HepG2 (cell line): ENCODE results near the gene ANO3. TPM values are rescaled to one million over a fixed set of nuclear protein-coding genes. Genes with fewer than 3 reads are reported as not detected.

ENCODE experiments used
- ATAC-seq: fragments of 200-7000 bp; cut with Tn5 transposase; 3 replicates; pipeline ENCODE4 v1.9.1; 2020; ENCODE audit warnings: mild to moderate bottlenecking, moderate library complexity
- BruUV-seq: library from RNA; stranded (reverse); fragments of 400-500 nt; replicated peaks from 2 replicates; lab custom pipeline; 2021; lab: Mats Ljungman, UMichigan
- CTCF ChIA-PET: fragments of 300-600 bp; formaldehyde crosslinking; extraction: SDS; loops from one replicate; lab custom pipeline; 2021; ENCODE audit warnings: low total read pairs, inconsistent platforms, low intra/inter-chr PET ratio; lab: Yijun Ruan, JAX
- POLR2A ChIA-PET: fragments of 350-600 bp; sonication (Branson Sonifier 250); formaldehyde crosslinking; loops from one replicate; lab custom pipeline; 2020; ENCODE audit warnings: antibody characterized with exemption, inconsistent platforms; lab: Yijun Ruan, JAX
- DNase-seq: peaks from one replicate; pipeline ENCODE4 v3.0.0-alpha.2; 2015; ENCODE audit warnings: low spot score
- FAIRE-seq: peaks from 3 replicates; lab custom pipeline; 2011; peaks lifted over from hg19 to GRCh38; lab: Jason Lieb, UNC
- H2AFZ ChIP-seq: one replicate; pipeline ENCODE4 v1.6.1; 2011; ENCODE audit warnings: low read length, inconsistent platforms
- H3K27ac ChIP-seq: fragments of 300-600 bp; 3 replicates; pipeline ENCODE4 v1.8.0; 2011; ENCODE audit warnings: mixed run types, mild to moderate bottlenecking, mixed read lengths, low read length, inconsistent platforms; ENCODE audit not compliant: insufficient read depth; ENCODE audit errors: extremely low read length
- H3K27me3 ChIP-seq, 2 experiments: fragments of 200-600 bp in 1 of 2; 2 replicates in 1 of 2; 3 replicates in 1 of 2; pipeline versions ENCODE4 v1.6.0 to v1.8.0; 2011; ENCODE audit warnings: low read length in 2 of 2, mild to moderate bottlenecking in 2 of 2, moderate library complexity in 2 of 2, inconsistent platforms in 1 of 2; ENCODE audit not compliant: insufficient read depth in 2 of 2, control insufficient read depth in 1 of 2
- H3K36me3 ChIP-seq, 2 experiments: fragments of 200-600 bp in 1 of 2; replicated peaks in 1 of 2; 2 replicates in 1 of 2; 3 replicates in 1 of 2; pipeline versions ENCODE4 v1.5.1 to v1.8.0; 2011; ENCODE audit warnings: low read length in 2 of 2, inconsistent platforms in 1 of 2; ENCODE audit not compliant: insufficient read depth in 2 of 2, control insufficient read depth in 1 of 2
- H3K4me1 ChIP-seq: 2 replicates; pipeline ENCODE4 v1.5.1; 2012; ENCODE audit warnings: low read length, inconsistent platforms; ENCODE audit not compliant: insufficient read depth
- H3K4me2 ChIP-seq: 2 replicates; pipeline ENCODE4 v1.6.0; 2011; ENCODE audit warnings: low read depth, low read length, inconsistent platforms
- H3K4me3 ChIP-seq, 3 experiments: fragments of 200-600 bp in 1 of 3; sonication (generic), shearing (Covaris generic) in 1 of 3; replicated peaks in 1 of 3; 2 replicates each; pipeline ENCODE4 v1.5.1; 2011 to 2016; ENCODE audit warnings: low read length in 3 of 3, inconsistent platforms in 2 of 3, low read depth in 2 of 3, mild to moderate bottlenecking in 2 of 3, control low read depth in 1 of 3, mixed read lengths in 1 of 3; ENCODE audit not compliant: insufficient read depth in 1 of 3
- H3K79me2 ChIP-seq: one replicate; pipeline ENCODE4 v1.6.1; 2011; ENCODE audit warnings: low read length, inconsistent platforms; ENCODE audit not compliant: insufficient read depth
- H3K9ac ChIP-seq: 2 replicates; pipeline ENCODE4 v1.6.0; 2011; ENCODE audit warnings: mild to moderate bottlenecking, low read depth, low read length, inconsistent platforms; ENCODE audit not compliant: insufficient read depth
- H3K9me3 ChIP-seq: 2 replicates; pipeline ENCODE4 v1.5.1; 2012; ENCODE audit warnings: mild to moderate bottlenecking, low read length
- H4K20me1 ChIP-seq: 2 replicates; pipeline ENCODE4 v1.6.0; 2011; ENCODE audit warnings: inconsistent platforms, mild to moderate bottlenecking, low read length, moderate library complexity; ENCODE audit not compliant: insufficient read depth
- GABPA ChIP-seq, 2 experiments: IDR thresholded peaks; 2 replicates each; pipeline ENCODE4 v1.6.1; 2011 to 2016; ENCODE audit warnings: low read depth in 2 of 2, low read length in 1 of 2, missing biosample characterization in 1 of 2, missing genetic modification characterization in 1 of 2
- HNRNPH1 ChIP-seq: fragments of 200-400 bp; formaldehyde crosslinking; optimal IDR thresholded peaks from 2 replicates; pipeline ENCODE3; 2017; ENCODE audit warnings: mild to moderate bottlenecking, low read depth, low read length
- IRX3 ChIP-seq: sonication (generic); formaldehyde crosslinking; IDR thresholded peaks from 2 replicates; pipeline ENCODE4 v1.8.1; 2023; ENCODE audit warnings: mild to moderate bottlenecking, low read depth, missing genetic modification reagents, borderline replicate concordance
- MED1 ChIP-seq: sonication (generic); formaldehyde crosslinking; IDR thresholded peaks from 2 replicates; pipeline ENCODE4 v1.4.0; 2020; ENCODE audit warnings: missing genetic modification reagents
- PRDM15 ChIP-seq: sonication (generic); formaldehyde crosslinking; IDR thresholded peaks from 2 replicates; pipeline ENCODE4 v1.4.0; 2020; ENCODE audit warnings: missing genetic modification reagents
- SOX5 ChIP-seq: IDR thresholded peaks from 2 replicates; pipeline ENCODE4 v1.6.1; 2016; ENCODE audit warnings: borderline replicate concordance
- ZBTB8A ChIP-seq: sonication (generic); formaldehyde crosslinking; IDR thresholded peaks from 2 replicates; pipeline ENCODE4 v1.4.0; 2020; ENCODE audit warnings: mild to moderate bottlenecking, low read depth, missing genetic modification reagents, borderline replicate concordance
- ZFP82 ChIP-seq: sonication (generic); formaldehyde crosslinking; IDR thresholded peaks from 2 replicates; pipeline ENCODE4 v1.5.1; 2020; ENCODE audit warnings: mild to moderate bottlenecking, missing genetic modification reagents, borderline replicate concordance
- ZNF124 ChIP-seq: sonication (generic); formaldehyde crosslinking; IDR thresholded peaks from 2 replicates; pipeline ENCODE4 v1.4.0; 2020; ENCODE audit warnings: missing genetic modification reagents
- ZNF331 ChIP-seq: sonication (generic); formaldehyde crosslinking; IDR thresholded peaks from 2 replicates; pipeline ENCODE4 v1.4.0; 2020; ENCODE audit warnings: missing genetic modification reagents
- ZNF496 ChIP-seq: sonication (generic); formaldehyde crosslinking; IDR thresholded peaks from 2 replicates; pipeline ENCODE4 v1.8.1; 2023; ENCODE audit warnings: mild to moderate bottlenecking, moderate library complexity, missing genetic modification reagents; ENCODE audit not compliant: insufficient replicate concordance
- ZNF563 ChIP-seq: sonication (generic); formaldehyde crosslinking; IDR thresholded peaks from 2 replicates; pipeline ENCODE4 v1.8.0; 2022; ENCODE audit warnings: mild to moderate bottlenecking, moderate library complexity, missing genetic modification reagents
- ZNF883 ChIP-seq: sonication (generic); formaldehyde crosslinking; IDR thresholded peaks from 2 replicates; pipeline ENCODE4 v1.5.1; 2020; ENCODE audit warnings: mild to moderate bottlenecking, missing genetic modification reagents; ENCODE audit errors: not compliant biosample characterization
- ZNF891 ChIP-seq: sonication (generic); formaldehyde crosslinking; IDR thresholded peaks from 2 replicates; pipeline ENCODE4 v1.5.0; 2020; ENCODE audit warnings: mild to moderate bottlenecking, missing genetic modification reagents
- WGBS: methylation state at CpG from one replicate; pipeline ENCODE4 v1.1.6; 2017; ENCODE audit warnings: low lambda C conversion rate; 5-methylcytosine and 5-hydroxymethylcytosine counted together
- in situ Hi-C: cut with HindIII; loops from 2 replicates; pipeline ENCODE4 v1.10.0; 2017; ENCODE audit warnings: low pct_unique_long_range_greater_than_20kb; ENCODE audit not compliant: extremely low pct_ligation_motif_present
- intact Hi-C: fragments of 100-400 bp; cut with micrococcal nuclease; formaldehyde crosslinking; loops from one replicate; pipeline ENCODE4 v1.10.0; 2022; ENCODE audit not compliant: unreplicated experiment
- polyA plus RNA-seq, 8 experiments: library from polyadenylated mRNA; depleted of rRNA in 3 of 8; stranded (reverse) in 7 of 8; unstranded in 1 of 8; fragments of >200 nt; fragmentation: Illumina TruSeq in 4 of 8; extraction: Trizol in 4 of 8; gene quantifications; 2 replicates each; pipeline versions ENCODE4 v1.2.1 to v1.2.3, GENCODE V29; 2011 to 2016; ENCODE audit warnings: low read depth in 4 of 8, missing spikeins in 1 of 8, mixed read lengths in 1 of 8; ENCODE audit not compliant: insufficient read depth in 1 of 8
- total RNA-seq, 5 experiments: library from RNA; depleted of rRNA; stranded (reverse); fragments of >200 nt; fragmentation: Illumina TruSeq; extraction: Trizol; gene quantifications; 2 replicates each; pipeline ENCODE4 v1.2.3, GENCODE V29; 2016; ENCODE audit warnings: low read depth in 1 of 5
- TF ChIP-seq, protein P1 (sequence below): sonication (generic); formaldehyde crosslinking; IDR thresholded peaks from 2 replicates; pipeline ENCODE4 v1.5.1; 2020; ENCODE audit warnings: mild to moderate bottlenecking, missing genetic modification reagents
- TF ChIP-seq, protein P2 (sequence below): sonication (generic); formaldehyde crosslinking; IDR thresholded peaks from 2 replicates; pipeline ENCODE4 v1.8.0; 2022; ENCODE audit warnings: missing genetic modification reagents, mild to moderate bottlenecking, borderline replicate concordance

ANO3 gene
- total and polyA plus RNA-seq, 2 of the 13 experiments (the other 11 are each of a cell fraction or from before 2014, with no cell fraction given): 0.17 to 0.44 TPM

GRCh38 chr11:26420331-26420730 is 88.4 kb downstream of the ANO3 start (continued):
- no peak for TF ChIP-seq ZNF124 (CRISPR knock-in tag)
- TF ChIP-seq, protein P1, sequence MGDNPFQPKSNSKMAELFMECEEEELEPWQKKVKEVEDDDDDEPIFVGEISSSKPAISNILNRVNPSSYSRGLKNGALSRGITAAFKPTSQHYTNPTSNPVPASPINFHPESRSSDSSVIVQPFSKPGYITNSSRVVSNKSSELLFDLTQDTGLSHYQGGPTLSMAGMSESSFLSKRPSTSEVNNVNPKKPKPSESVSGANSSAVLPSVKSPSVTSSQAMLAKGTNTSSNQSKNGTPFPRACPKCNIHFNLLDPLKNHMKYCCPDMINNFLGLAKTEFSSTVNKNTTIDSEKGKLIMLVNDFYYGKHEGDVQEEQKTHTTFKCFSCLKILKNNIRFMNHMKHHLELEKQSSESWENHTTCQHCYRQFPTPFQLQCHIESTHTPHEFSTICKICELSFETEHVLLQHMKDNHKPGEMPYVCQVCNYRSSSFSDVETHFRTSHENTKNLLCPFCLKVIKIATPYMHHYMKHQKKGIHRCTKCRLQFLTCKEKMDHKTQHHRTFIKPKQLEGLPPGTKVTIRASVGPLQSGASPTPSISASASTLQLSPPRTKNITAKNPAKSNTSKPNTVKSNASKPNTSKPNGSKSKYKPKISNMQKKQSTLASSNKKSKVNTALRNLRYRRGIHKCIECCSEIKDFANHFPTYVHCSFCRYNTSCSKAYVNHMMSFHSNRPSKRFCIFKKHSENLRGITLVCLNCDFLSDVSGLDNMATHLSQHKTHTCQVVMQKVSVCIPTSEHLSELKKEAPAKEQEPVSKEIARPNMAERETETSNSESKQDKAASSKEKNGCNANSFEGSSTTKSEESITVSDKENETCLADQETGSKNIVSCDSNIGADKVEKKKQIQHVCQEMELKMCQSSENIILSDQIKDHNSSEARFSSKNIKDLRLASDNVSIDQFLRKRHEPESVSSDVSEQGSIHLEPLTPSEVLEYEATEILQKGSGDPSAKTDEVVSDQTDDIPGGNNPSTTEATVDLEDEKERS (CRISPR knock-in tag): no peak
- no peak for TF ChIP-seq ZNF331 (CRISPR knock-in tag)
- TF ChIP-seq, all 625 proteins: peak for 0

- no peak overlapping the region for H3K9ac ChIP-seq
- TF ChIP-seq HNRNPH1 (no peak), IRX3 (CRISPR knock-in tag) (no peak), ZNF563 (no peak), ZNF891 (CRISPR knock-in tag) (no peak), PRDM15 (CRISPR knock-in tag) (no peak), MED1 (CRISPR knock-in tag) (no peak), ZNF883 (CRISPR knock-in tag) (no peak), SOX5 (CRISPR knock-in tag) (no peak), ZNF496 (CRISPR knock-in tag) (no peak), ZBTB8A (no peak), GABPA (IDR thresholded peaks at IDR 0.05; ENCODE audit: low read depth, low read length) (no peak), GABPA (CRISPR knock-in tag; IDR thresholded peaks at IDR 0.05; ENCODE audit: low read depth) (no peak), ZFP82 (CRISPR knock-in tag) (no peak)
- TF ChIP-seq, protein P2, sequence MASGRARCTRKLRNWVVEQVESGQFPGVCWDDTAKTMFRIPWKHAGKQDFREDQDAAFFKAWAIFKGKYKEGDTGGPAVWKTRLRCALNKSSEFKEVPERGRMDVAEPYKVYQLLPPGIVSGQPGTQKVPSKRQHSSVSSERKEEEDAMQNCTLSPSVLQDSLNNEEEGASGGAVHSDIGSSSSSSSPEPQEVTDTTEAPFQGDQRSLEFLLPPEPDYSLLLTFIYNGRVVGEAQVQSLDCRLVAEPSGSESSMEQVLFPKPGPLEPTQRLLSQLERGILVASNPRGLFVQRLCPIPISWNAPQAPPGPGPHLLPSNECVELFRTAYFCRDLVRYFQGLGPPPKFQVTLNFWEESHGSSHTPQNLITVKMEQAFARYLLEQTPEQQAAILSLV (CRISPR knock-in tag): no peak
- no peaks in the 10 kb centered on the region for H3K4me1 ChIP-seq
- no peak overlapping the region for H2AFZ ChIP-seq
- WGBS: 0% methylated on average over 1 of the region's 1 CpG
- in situ Hi-C loops (no loop called here), intact Hi-C loops (no loop called here)
- ChIA-PET CTCF (no interaction called here), POLR2A (no interaction called here)
- H3K27ac ChIP-seq: no peak overlapping the region
- no peak for ATAC-seq
- H3K27me3 ChIP-seq: no peaks in the 10 kb centered on the region
- no TSS peak for BruUV-seq
- no peak overlapping the region for H3K4me3 ChIP-seq
- no peaks in the 10 kb centered on the region for H3K9me3 ChIP-seq
- H3K79me2 ChIP-seq: no peaks in the 10 kb centered on the region
- DNase-seq: no peak
- no peak overlapping the region for H3K4me2 ChIP-seq
- H4K20me1 ChIP-seq: no peaks in the 10 kb centered on the region
- H3K36me3 ChIP-seq: no peaks in the 10 kb centered on the region
- no peak for FAIRE-seq
Observed at GRCh38 chr11:26424255-26424654, 92.3 kb downstream of the ANO3 start.
